ENCODE results near the gene EIPR1.
A peak's percentile ranks its signal among the peaks of the same experiment; 100 is the strongest.

Gene EIPR1

DNA sequence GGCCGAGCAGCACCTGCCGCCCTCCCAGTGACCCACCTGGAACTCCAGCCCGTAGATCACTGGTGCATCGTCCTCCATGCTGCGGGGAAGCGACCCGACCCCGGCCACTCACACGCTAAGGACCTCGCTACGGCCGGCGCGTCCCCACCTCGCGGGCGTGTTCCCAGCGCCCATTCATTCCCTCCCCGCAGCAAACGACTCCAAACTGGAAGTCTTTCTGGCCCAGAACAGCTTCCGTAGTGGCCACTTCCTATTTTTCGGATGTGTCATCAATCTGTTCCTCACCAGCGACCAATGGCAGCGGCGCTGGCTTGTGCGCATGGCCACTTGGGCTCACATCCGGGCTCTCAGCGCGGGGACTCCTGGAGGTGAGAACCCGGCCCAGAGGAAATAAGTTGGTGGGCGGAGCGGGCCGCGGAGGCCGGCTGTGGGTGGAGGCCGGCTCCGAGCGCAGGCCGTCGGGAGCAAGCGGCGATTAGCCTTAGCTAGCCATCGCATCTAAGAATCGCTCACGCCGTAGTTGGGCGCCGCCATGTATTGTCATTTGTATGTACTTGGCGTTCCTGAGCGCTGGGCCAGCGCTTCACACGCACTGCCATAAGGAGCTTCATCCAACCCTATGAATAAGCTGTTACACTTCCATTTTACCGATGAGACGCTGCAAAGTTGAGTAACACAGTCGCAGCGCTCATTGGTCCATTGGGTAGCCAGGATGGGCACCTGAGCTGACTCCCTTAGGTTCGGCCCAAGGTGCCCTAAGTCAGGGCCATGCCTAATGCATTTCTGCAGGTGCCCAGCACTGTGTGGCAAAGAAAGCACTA, at the start of gene EIPR1:
Gene EIPR1 (minus strand): TSS at position 207 of the 821 bp plus-strand sequence. CDS start 129 bp downstream, at position 78.
- peak within 1 kb of the TSS; percentile 79 for H3K4me3 ChIP-seq (ENCODE audit: low read depth, low read length)
- TF ChIP-seq, protein P1, sequence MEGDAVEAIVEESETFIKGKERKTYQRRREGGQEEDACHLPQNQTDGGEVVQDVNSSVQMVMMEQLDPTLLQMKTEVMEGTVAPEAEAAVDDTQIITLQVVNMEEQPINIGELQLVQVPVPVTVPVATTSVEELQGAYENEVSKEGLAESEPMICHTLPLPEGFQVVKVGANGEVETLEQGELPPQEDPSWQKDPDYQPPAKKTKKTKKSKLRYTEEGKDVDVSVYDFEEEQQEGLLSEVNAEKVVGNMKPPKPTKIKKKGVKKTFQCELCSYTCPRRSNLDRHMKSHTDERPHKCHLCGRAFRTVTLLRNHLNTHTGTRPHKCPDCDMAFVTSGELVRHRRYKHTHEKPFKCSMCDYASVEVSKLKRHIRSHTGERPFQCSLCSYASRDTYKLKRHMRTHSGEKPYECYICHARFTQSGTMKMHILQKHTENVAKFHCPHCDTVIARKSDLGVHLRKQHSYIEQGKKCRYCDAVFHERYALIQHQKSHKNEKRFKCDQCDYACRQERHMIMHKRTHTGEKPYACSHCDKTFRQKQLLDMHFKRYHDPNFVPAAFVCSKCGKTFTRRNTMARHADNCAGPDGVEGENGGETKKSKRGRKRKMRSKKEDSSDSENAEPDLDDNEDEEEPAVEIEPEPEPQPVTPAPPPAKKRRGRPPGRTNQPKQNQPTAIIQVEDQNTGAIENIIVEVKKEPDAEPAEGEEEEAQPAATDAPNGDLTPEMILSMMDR (IDR thresholded peaks at IDR 0.05; ENCODE audit: low read depth, low read length): no peak

DNA sequence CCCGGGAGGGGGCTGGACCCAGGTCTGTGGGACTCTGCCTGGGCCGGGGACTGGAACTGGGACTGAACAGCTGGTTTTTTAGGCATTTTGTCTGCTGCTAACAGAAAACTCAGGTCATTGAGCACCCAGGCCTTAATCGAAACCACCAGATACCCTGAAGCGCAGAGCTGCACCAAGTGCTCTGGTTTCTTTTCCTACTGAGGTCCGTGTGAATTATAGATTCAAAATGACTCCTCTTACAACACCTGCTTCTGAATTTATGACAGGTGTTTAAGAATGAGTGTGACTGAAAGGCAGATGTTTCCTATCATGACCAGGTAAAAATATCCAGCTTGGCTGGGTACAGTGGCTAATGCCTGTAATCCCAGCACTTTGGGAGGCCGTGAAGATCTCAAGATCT, 49.7 kb upstream of the EIPR1 start:
- TF ChIP-seq, protein P1 (IDR thresholded peaks at IDR 0.05; ENCODE audit: low read depth, low read length): no peak
- no peak overlapping the region for H3K4me3 ChIP-seq (ENCODE audit: low read depth, low read length)

DNA sequence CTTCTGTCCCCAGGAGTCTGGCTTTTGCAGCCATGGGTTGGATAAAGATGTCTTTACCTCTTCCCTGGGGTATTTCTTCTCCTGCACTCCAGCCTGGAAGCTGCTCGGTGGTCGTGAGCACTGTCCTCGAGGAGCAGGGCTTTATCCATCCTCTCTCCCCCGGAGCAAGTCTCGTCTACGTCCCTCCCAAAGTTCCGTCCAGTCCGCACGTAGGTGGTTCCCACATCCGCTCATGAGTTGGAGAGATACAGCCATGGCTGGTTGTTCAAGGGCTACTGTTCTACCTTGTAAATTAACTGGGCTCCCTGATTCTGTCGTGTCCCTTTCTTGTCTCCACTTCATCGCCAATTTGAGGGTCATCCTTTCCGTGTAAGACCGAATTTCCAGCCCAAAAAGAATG, 49.0 kb upstream of the EIPR1 start:
- H3K4me3 ChIP-seq (ENCODE audit: low read depth, low read length): no peak overlapping the region
- TF ChIP-seq, protein P1 (IDR thresholded peaks at IDR 0.05; ENCODE audit: low read depth, low read length): no peak

- TF ChIP-seq, protein P1 (IDR thresholded peaks at IDR 0.05; ENCODE audit: low read depth, low read length): no peak
Observed at GRCh38 chr2:3424171-3424795, 46.7 kb upstream of the EIPR1 start.

DNA sequence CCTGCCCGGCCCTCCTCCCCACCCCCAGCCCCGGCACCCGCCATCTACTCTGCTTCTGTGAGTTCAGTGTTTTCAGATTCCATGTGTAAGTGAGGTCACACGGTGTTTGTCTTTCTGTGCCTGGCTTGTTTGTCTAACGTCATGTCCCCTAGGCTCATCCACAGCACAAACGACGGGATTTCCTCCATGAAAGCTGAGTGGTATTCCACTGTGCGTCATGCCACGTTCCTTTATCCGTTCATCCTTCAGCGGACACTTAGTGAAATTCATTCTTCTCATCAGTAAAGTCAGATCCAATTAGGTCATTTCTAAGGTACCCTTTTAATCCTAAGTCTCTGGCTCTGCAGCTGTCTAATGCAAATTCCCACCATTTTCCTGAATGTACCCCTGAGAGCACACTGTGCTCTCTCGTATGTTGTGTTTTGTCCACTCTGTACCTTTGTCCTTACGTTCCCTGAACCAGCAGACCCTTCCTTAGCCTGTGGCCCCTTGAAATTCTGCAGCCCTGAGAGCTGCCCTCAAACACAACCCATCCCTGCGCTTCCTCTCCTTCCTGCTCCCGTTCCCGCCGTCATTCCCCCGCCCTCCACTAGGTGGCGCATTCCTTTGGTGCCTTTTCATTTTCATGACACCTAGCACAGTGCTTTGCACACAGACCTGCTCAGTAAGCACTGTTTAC, 46.0 kb upstream of the EIPR1 start:
- TF ChIP-seq, protein P1 (IDR thresholded peaks at IDR 0.05; ENCODE audit: low read depth, low read length): peak; percentile 98
- no peak overlapping the region for H3K4me3 ChIP-seq (ENCODE audit: low read depth, low read length)

More at GRCh38 chr2:3424171-3424795, 46.7 kb upstream of the EIPR1 start:
- no peak overlapping the region for H3K4me3 ChIP-seq (ENCODE audit: low read depth, low read length)

- no peak overlapping the region for H3K4me3 ChIP-seq (ENCODE audit: low read depth, low read length)
- TF ChIP-seq, protein P1 (IDR thresholded peaks at IDR 0.05; ENCODE audit: low read depth, low read length): no peak
Observed at GRCh38 chr2:3422161-3422779, 44.7 kb upstream of the EIPR1 start.
